ENCODE measurements around the gene UBASH3A. TPM values are rescaled to one million over a fixed set of nuclear protein-coding genes. Genes with fewer than 3 reads are reported as not detected.

The UBASH3A gene
- polyA plus RNA-seq, 1 of the 3 experiments (the other 2 are of a cell fraction): not detected

GRCh38 chr21:42395905-42396651, 7.6 kb upstream of the UBASH3A start, which contains the start of gene TMPRSS3:
Gene TMPRSS3, minus strand, starts transcription at chr21:42396052. Its CDS starts 635 bp downstream, at chr21:42395417.
- Histone ChIP-seq H2AFZ (ENCODE audit: low read depth) (no peak within 1 kb of the TSS), H3K4me1 (ENCODE audit: control insufficient read depth in 1 of 2, insufficient read depth in 2 of 2, low read depth in 1 of 2, low read length in 1 of 2) (no peaks in the 10 kb centered on the region), H3K9ac (no peak within 1 kb of the TSS), H3K79me2 (ENCODE audit: insufficient read depth) (no peaks in the 10 kb centered on the region), H4K20me1 (ENCODE audit: insufficient read depth) (no peaks in the 10 kb centered on the region), H3K4me3 (ENCODE audit: low read depth in 2 of 2, low read length in 1 of 2) (no peak within 1 kb of the TSS), H3K9me2 (no peaks in the 10 kb centered on the region), H3F3A (replicated peaks; ENCODE audit: insufficient read depth) (no peaks in the 10 kb centered on the region), H3K9me3 (no peaks in the 10 kb centered on the region), H3K27me3 (ENCODE audit: insufficient read depth) (no peaks in the 10 kb centered on the region), H3K27ac (ENCODE audit: low read depth in 2 of 2, low read length in 1 of 2) (no peak within 1 kb of the TSS), H3K36me3 (replicated peaks in 1 of 2; ENCODE audit: control insufficient read depth in 1 of 2, insufficient read depth in 2 of 2, low read length in 1 of 2) (no peaks in the 10 kb centered on the region), H3K4me2 (no peak within 1 kb of the TSS)
- no peak for TF ChIP-seq SMC3 (IDR thresholded peaks at IDR 0.05; ENCODE audit: low read depth, low read length)
- TF ChIP-seq YY1 (IDR thresholded peaks at IDR 0.05; ENCODE audit: low read depth): no peak
- no peak for TF ChIP-seq ZBTB33 (IDR thresholded peaks at IDR 0.05; ENCODE audit: borderline replicate concordance, low read depth)
- no peak for TF ChIP-seq MAX (IDR thresholded peaks at IDR 0.05; ENCODE audit: low read depth)
- no peak for TF ChIP-seq POLR2AphosphoS5 (IDR thresholded peaks at IDR 0.05; ENCODE audit: low read depth, low read length)
- TF ChIP-seq MEF2A (IDR thresholded peaks at IDR 0.05; ENCODE audit: borderline replicate concordance, low read depth): no peak
- TF ChIP-seq RFX5 (IDR thresholded peaks at IDR 0.05; ENCODE audit: low read length): no peak
- no peak for TF ChIP-seq JUND (IDR thresholded peaks at IDR 0.05)
- TF ChIP-seq ELF1 (IDR thresholded peaks at IDR 0.05): no peak
- no peak for TF ChIP-seq GATA2 (CRISPR knock-in tag; IDR thresholded peaks at IDR 0.05)
- no peak for TF ChIP-seq NRF1 (IDR thresholded peaks at IDR 0.05; ENCODE audit: low read depth, low read length)
- TF ChIP-seq USF2 (IDR thresholded peaks at IDR 0.05; ENCODE audit: borderline replicate concordance, low read depth, low read length): no peak
- no peak for TF ChIP-seq EZH2phosphoT487 (IDR thresholded peaks at IDR 0.05; ENCODE audit: borderline replicate concordance, low read depth)
- no peak for TF ChIP-seq RCOR1 (IDR thresholded peaks at IDR 0.05; ENCODE audit: low read length)
- TF ChIP-seq FOXJ3 (CRISPR knock-in tag; IDR thresholded peaks at IDR 0.05): no peak
- TF ChIP-seq REST (IDR thresholded peaks at IDR 0.05; ENCODE audit: low read depth, low read length): no peak
- no peak for TF ChIP-seq TAF1 (IDR thresholded peaks at IDR 0.05; ENCODE audit: borderline replicate concordance, low read depth, low read length)
- TF ChIP-seq RXRA (IDR thresholded peaks at IDR 0.05; ENCODE audit: borderline replicate concordance, low read depth): no peak
- TF ChIP-seq USF1 (IDR thresholded peaks at IDR 0.05; ENCODE audit: borderline replicate concordance, low read depth): no peak
- ChIA-PET POLR2A (no interaction called here), CTCF (interaction anchor here (0.6 to 1.4 kb wide), 2 partner anchors 13 to 26 kb away, joined by 3 read pairs; no protein-coding TSS in a partner anchor)
- WGBS (ENCODE audit: low lambda C conversion rate): 50% methylated on average over 17 of the region's 17 CpGs
- DNase-seq: no peak
